ENCODE measurements around the gene C1QTNF12. TPM values are rescaled to one million over a fixed set of nuclear protein-coding genes. Genes with fewer than 3 reads are reported as not detected.

Gene C1QTNF12
- total RNA-seq, 1 experiment from 2014 or later: 4.4 TPM

DNA sequence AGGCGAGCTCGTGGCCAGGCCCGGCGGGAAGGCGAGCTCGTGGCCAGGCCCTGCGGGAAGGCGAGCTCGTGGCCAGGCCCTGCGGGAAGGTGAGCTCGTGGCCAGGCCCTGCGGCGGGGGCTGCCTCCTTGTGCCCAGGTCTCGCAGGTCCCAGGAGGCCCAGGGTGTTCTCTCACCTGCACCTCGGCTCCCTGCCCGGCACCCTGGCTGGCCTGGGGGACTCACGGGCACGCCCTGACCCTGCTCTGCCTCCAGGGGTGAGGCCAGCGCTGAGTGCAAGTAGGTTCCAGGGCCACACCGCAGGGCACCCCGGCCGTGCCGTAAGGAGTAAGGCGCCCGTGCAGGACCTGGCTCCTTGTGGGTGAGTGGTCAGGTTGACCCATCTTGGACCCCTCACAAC lies 19.1 kb downstream of the C1QTNF12 start:
- DNase-seq: no peak
- Histone ChIP-seq H2AK5ac (ENCODE audit: insufficient read length, low read length) (no peak overlapping the region), H2BK15ac (ENCODE audit: low read depth, low read length) (no peak overlapping the region), H2BK20ac (ENCODE audit: low read depth, low read length, poor library complexity, severe bottlenecking) (no peak overlapping the region), H4K5ac (ENCODE audit: insufficient read length, low read depth, low read length) (no peak overlapping the region), H3K18ac (ENCODE audit: insufficient read length, low read depth, low read length) (no peak overlapping the region), H2BK5ac (ENCODE audit: insufficient read length, low read length) (no peak overlapping the region), H3K27me3 (ENCODE audit: insufficient read depth, low read length) (no peaks in the 10 kb centered on the region), H3K79me2 (ENCODE audit: insufficient read depth, low read length) (peaks cover 2% of the 10 kb centered on the region; the same call in 1 of the 2 replicates), H3T11ph (ENCODE audit: low read length) (no peak overlapping the region), H3K23ac (ENCODE audit: insufficient read length, low read depth, low read length) (no peak overlapping the region), H3K56ac (ENCODE audit: insufficient read length, low read depth, low read length) (no peak overlapping the region), H3K27ac (ENCODE audit: insufficient read length, low read depth, low read length) (no peak overlapping the region), H3K14ac (ENCODE audit: insufficient read depth, low read length) (no peak overlapping the region), H3K79me1 (ENCODE audit: insufficient read depth, low read depth, low read length, poor library complexity, severe bottlenecking) (peaks cover 2% of the 10 kb centered on the region), H4K8ac (replicated peaks; ENCODE audit: insufficient read length, low read depth, low read length) (no peak overlapping the region), H3K4ac (ENCODE audit: low read depth, low read length) (no peak overlapping the region), H2AFZ (ENCODE audit: low read length) (no peak overlapping the region), H2BK12ac (ENCODE audit: insufficient read length, low read depth, low read length) (no peak overlapping the region), H3K9ac (ENCODE audit: extremely low read depth, insufficient read length, low read length) (no peak overlapping the region), H3K4me1 (ENCODE audit: insufficient read depth, low read length) (no peaks in the 10 kb centered on the region), H3K23me2 (ENCODE audit: insufficient read length, low read depth, low read length, poor library complexity, severe bottlenecking) (peaks cover 6% of the 10 kb centered on the region), H3K9me3 (ENCODE audit: control insufficient read depth, low read depth, low read length) (no peaks in the 10 kb centered on the region), H2BK120ac (ENCODE audit: low read depth, low read length, poor library complexity, severe bottlenecking) (no peak overlapping the region), H4K20me1 (ENCODE audit: control insufficient read depth, insufficient read depth, insufficient read length) (no peaks in the 10 kb centered on the region), H4K91ac (ENCODE audit: insufficient read length, low read depth, low read length) (no peak overlapping the region), H3K4me2 (ENCODE audit: insufficient read depth, insufficient read length, low read length) (no peak overlapping the region)
- H3K9me3 Mint-ChIP-seq: no peaks in the 10 kb centered on the region
- peaks cover 7 to 8% of the 10 kb centered on the region in 2 experiments for H3K4me1 Mint-ChIP-seq
- no peaks in the 10 kb centered on the region for H3K27me3 Mint-ChIP-seq (ENCODE audit: low read depth)
- H3K36me3 Mint-ChIP-seq (ENCODE audit: insufficient read depth in 1 of 3, low read depth in 3 of 3): peaks cover 22 to 53% (median 47%) of the 10 kb centered on the region in 3 experiments
- no CpG with 5 or more reads among the region's 25 CpGs for WGBS (ENCODE audit: extremely low coverage, insufficient read length, low lambda C conversion rate)
- TF ChIP-seq CTCF (conservative IDR thresholded peaks at IDR 0.05): no peak
- H3K27ac Mint-ChIP-seq: no peak overlapping the region
- H3K4me3 Mint-ChIP-seq: no peak overlapping the region
